Mesendoderm (in vitro differentiated cells): Measurements from ENCODE around the gene ERCC6.

Experiments used
- DNase-seq: peaks from one replicate; pipeline ENCODE4 v3.0.0; 2013
- H2AK5ac ChIP-seq: 2 replicates; pipeline ENCODE4 v1.6.1; 2013; ENCODE audit warnings: low read length, inconsistent platforms
- H2BK120ac ChIP-seq: 2 replicates; pipeline ENCODE4 v1.6.1; 2013; ENCODE audit warnings: low read depth, mild to moderate bottlenecking, low read length, moderate library complexity, mixed read lengths
- H2BK15ac ChIP-seq: replicated peaks from 2 replicates; pipeline ENCODE4 v1.6.1; 2013; ENCODE audit warnings: low read depth, mild to moderate bottlenecking, moderate library complexity
- H2BK5ac ChIP-seq: 2 replicates; pipeline ENCODE4 v1.6.1; 2013; ENCODE audit warnings: low read length, inconsistent platforms
- H3K18ac ChIP-seq: 2 replicates; pipeline ENCODE4 v1.6.1; 2013; ENCODE audit warnings: mild to moderate bottlenecking, low read length, mixed read lengths
- H3K23ac ChIP-seq: one replicate; pipeline ENCODE4 v1.6.1; 2013; ENCODE audit warnings: low read length
- H3K27ac ChIP-seq: 2 replicates; pipeline ENCODE4 v1.5.1; 2013; ENCODE audit warnings: low read depth, mild to moderate bottlenecking, inconsistent platforms, low read length, moderate library complexity
- H3K27me3 ChIP-seq: 2 replicates; pipeline ENCODE4 v1.6.1; 2013; ENCODE audit warnings: low read length, control low read depth, mild to moderate bottlenecking, inconsistent platforms; ENCODE audit not compliant: insufficient read depth, poor library complexity
- H3K36me3 ChIP-seq: 2 replicates; pipeline ENCODE4 v1.6.1; 2013; ENCODE audit warnings: low read length, inconsistent platforms; ENCODE audit not compliant: control insufficient read depth, insufficient read depth
- H3K4ac ChIP-seq: one replicate; pipeline ENCODE4 v1.6.1; 2013; ENCODE audit warnings: low read depth, mild to moderate bottlenecking, low read length, moderate library complexity
- H3K4me1 ChIP-seq: 2 replicates; pipeline ENCODE4 v1.6.1; 2013; ENCODE audit warnings: low read depth, low read length, inconsistent platforms; ENCODE audit not compliant: control insufficient read depth
- H3K4me2 ChIP-seq: 2 replicates; pipeline ENCODE4 v1.6.1; 2013; ENCODE audit warnings: low read length
- H3K4me3 ChIP-seq: 2 replicates; pipeline ENCODE4 v1.5.1; 2013; ENCODE audit warnings: mild to moderate bottlenecking, low read length
- H3K56ac ChIP-seq: one replicate; pipeline ENCODE4 v1.6.1; 2013; ENCODE audit warnings: low read length
- H3K79me1 ChIP-seq: 2 replicates; pipeline ENCODE4 v1.6.1; 2013; ENCODE audit warnings: low read length, inconsistent platforms
- H3K79me2 ChIP-seq: 2 replicates; pipeline ENCODE4 v1.6.1; 2013; ENCODE audit warnings: mild to moderate bottlenecking, low read length; ENCODE audit not compliant: control insufficient read depth, insufficient read depth
- H3K9ac ChIP-seq: 2 replicates; pipeline ENCODE4 v1.6.1; 2013; ENCODE audit warnings: low read length, inconsistent platforms
- H4K5ac ChIP-seq: one replicate; pipeline ENCODE4 v1.6.1; 2013; ENCODE audit warnings: low read length
- H4K8ac ChIP-seq: one replicate; pipeline ENCODE4 v1.6.1; 2013; ENCODE audit warnings: low read depth, mild to moderate bottlenecking, control low read depth, low read length, moderate library complexity
- WGBS: extraction: QIAGEN DNeasy Blood & Tissue Kit; methylation state at CpG from one replicate; pipeline ENCODE4 v1.1.7; 2013; ENCODE audit warnings: low lambda C conversion rate, missing lambda C conversion rate; ENCODE audit not compliant: insufficient coverage; ENCODE audit errors: extremely low coverage; 5-methylcytosine and 5-hydroxymethylcytosine counted together

ERCC6 gene

DNA sequence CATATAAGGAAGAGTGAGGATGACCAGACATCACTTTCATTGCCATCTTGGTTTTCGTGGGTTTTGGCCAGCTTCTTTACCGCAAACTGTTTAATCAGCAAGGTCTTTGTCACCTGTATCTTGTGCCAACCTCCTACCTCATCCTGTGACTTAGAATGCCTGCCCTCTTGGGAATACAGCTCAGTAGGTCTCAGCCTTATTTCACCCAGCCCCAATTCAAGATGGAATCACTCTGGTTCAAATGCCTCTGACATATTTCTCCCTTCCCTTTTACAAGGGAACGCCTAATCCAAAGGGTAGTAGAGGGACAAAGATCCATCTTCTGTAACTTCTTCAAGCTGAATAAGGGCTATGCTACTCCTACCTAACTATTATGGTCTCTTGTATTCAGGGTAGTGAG lies 4.7 kb upstream of the ERCC6 start:
- H3K79me1 ChIP-seq, result no peaks in the 10 kb centered on the region
- no peak overlapping the region for H3K9ac ChIP-seq
- no peak overlapping the region for H3K27ac ChIP-seq
- H4K8ac ChIP-seq, result no peak overlapping the region
- no peaks in the 10 kb centered on the region for H3K4me1 ChIP-seq
- H3K36me3 ChIP-seq, result no peaks in the 10 kb centered on the region
- H3K4ac ChIP-seq, result no peak overlapping the region
- H3K23ac ChIP-seq, result no peak overlapping the region
- H2BK15ac ChIP-seq, result no peak overlapping the region
- no peak overlapping the region for H2BK5ac ChIP-seq
- no peak overlapping the region for H2BK120ac ChIP-seq
- H3K79me2 ChIP-seq, result no peaks in the 10 kb centered on the region
- H3K4me2 ChIP-seq, result no peak overlapping the region
- no peak overlapping the region for H4K5ac ChIP-seq
- H2AK5ac ChIP-seq, result no peak overlapping the region
- H3K4me3 ChIP-seq, result no peak overlapping the region
- no peak overlapping the region for H3K18ac ChIP-seq
- no peaks in the 10 kb centered on the region for H3K27me3 ChIP-seq
- WGBS, result no CpG with 5 or more reads among the region's 3 CpGs
- DNase-seq, result no peak
- H3K56ac ChIP-seq, result no peak overlapping the region

DNA sequence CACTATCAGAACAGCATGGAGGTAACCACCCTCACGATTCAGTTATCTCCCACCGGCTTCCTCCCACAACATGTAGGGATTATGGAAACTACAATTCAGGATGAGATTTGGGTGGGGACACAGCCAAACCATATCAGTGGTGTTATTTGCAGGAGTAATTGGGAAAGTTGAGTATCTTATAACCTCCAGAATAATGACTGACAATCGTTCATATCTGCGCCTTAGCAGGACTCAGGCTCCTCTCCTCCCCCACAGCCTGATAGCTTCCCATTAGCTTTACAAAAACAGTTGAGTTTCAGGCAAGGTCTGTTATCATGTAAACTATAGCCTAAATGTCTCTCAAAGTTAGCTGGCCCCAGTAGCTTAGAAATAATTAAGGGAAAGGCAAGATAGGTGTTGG lies 3.4 kb upstream of the ERCC6 start:
- Histone ChIP-seq H3K56ac (no peak overlapping the region), H4K5ac (no peak overlapping the region), H3K36me3 (no peaks in the 10 kb centered on the region), H3K4me2 (no peak overlapping the region), H3K4me3 (no peak overlapping the region), H3K27me3 (no peaks in the 10 kb centered on the region), H4K8ac (no peak overlapping the region), H2BK15ac (no peak overlapping the region), H2AK5ac (no peak overlapping the region), H2BK5ac (no peak overlapping the region), H3K23ac (no peak overlapping the region), H3K18ac (no peak overlapping the region), H3K79me2 (no peaks in the 10 kb centered on the region), H3K27ac (no peak overlapping the region), H3K79me1 (peaks cover 1% of the 10 kb centered on the region), H3K9ac (no peak overlapping the region), H2BK120ac (no peak overlapping the region), H3K4me1 (peaks cover 2% of the 10 kb centered on the region), H3K4ac (no peak overlapping the region)
- DNase-seq, result no peak
- no CpG with 5 or more reads among the region's 4 CpGs for WGBS

DNA sequence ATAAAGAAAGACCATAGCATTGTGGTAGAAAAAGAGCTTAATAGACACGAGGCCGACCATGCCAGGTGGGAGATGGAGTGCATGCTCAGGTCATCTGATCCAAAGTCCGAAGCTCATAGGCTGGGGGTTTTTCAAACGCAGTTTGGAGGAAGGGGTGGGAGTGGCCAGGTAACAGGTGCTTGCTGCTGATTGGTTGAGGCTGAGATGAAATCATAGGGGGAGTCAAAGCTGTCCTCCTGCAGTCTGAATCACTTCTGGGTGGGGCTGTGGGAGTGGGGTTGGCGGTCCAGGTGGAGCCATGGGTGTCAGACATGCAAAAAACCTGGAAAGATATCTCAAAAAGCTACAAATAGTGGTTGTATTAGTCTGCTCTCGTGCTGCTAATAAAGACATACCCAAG lies 2.8 kb upstream of the ERCC6 start:
- no peak for DNase-seq

DNA sequence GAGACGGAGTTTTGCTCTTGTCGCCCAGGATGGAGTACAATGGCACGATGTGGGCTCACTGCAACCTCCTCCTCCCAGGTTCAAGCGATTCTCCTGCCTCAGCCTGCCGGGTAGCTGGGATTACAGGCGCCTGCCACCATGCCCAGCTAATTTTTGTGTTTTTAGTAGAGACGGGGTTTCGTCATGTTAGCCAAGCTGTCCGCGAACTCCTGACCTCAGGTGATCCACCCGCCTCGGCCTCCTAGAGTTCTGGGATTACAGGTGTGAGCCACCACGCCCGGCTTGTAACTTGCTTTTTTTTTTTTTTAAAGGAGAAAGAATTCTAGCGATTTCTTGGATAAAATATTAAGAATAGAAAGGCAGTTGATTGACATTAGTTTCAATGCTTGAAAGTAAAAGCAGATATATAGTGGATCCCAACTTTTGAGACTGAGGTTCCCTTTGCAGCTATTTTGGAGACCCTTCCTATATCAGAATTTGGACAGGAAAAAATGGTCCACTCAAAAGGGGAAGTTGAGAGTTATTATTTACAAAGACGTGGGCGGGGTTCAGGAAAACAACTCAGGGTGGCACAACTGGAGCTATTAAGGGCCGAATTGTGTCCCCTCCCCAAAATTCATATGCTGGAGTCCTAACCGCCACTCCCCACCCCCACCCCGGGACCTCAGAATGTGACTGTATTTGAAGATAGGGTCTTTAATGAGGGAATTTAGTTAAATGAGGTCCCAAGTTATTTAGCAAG lies 1.3 kb upstream of the ERCC6 start:
- no peak overlapping the region for H3K4ac ChIP-seq
- no peak overlapping the region for H4K5ac ChIP-seq
- peak overlapping the region; percentile 87 for H3K56ac ChIP-seq
- H3K79me2 ChIP-seq, result no peaks in the 10 kb centered on the region
- H3K18ac ChIP-seq, result no peak overlapping the region
- peaks cover 1% of the 10 kb centered on the region for H3K79me1 ChIP-seq
- no peak for DNase-seq
- no peak overlapping the region for H3K23ac ChIP-seq
- H2AK5ac ChIP-seq, result no peak overlapping the region
- H3K27me3 ChIP-seq, result no peaks in the 10 kb centered on the region
- no peak overlapping the region for H2BK15ac ChIP-seq
- peaks cover 2% of the 10 kb centered on the region for H3K4me1 ChIP-seq
- no peak overlapping the region for H2BK120ac ChIP-seq
- peak overlapping the region; percentile 88 for H3K4me2 ChIP-seq
- no peak overlapping the region for H3K4me3 ChIP-seq
- no peak overlapping the region for H3K9ac ChIP-seq
- H2BK5ac ChIP-seq, result no peak overlapping the region
- no peak overlapping the region for H3K27ac ChIP-seq
- no peak overlapping the region for H4K8ac ChIP-seq
- WGBS, result no CpG with 5 or more reads among the region's 20 CpGs
- H3K36me3 ChIP-seq, result no peaks in the 10 kb centered on the region

More for the DNA sequence above, 2.8 kb upstream of the ERCC6 start:
- Histone ChIP-seq H2BK120ac (no peak overlapping the region), H3K27me3 (no peaks in the 10 kb centered on the region), H3K36me3 (no peaks in the 10 kb centered on the region), H3K79me1 (peaks cover 1% of the 10 kb centered on the region), H3K27ac (no peak overlapping the region), H3K18ac (no peak overlapping the region), H4K5ac (no peak overlapping the region), H3K4me3 (no peak overlapping the region), H3K4me2 (no peak overlapping the region), H2BK5ac (no peak overlapping the region), H3K4me1 (peaks cover 2% of the 10 kb centered on the region), H2AK5ac (no peak overlapping the region), H3K23ac (no peak overlapping the region), H3K56ac (no peak overlapping the region), H3K79me2 (no peaks in the 10 kb centered on the region), H4K8ac (no peak overlapping the region), H3K4ac (no peak overlapping the region), H2BK15ac (no peak overlapping the region), H3K9ac (no peak overlapping the region)
- WGBS, result no CpG with 5 or more reads among the region's 6 CpGs

DNA sequence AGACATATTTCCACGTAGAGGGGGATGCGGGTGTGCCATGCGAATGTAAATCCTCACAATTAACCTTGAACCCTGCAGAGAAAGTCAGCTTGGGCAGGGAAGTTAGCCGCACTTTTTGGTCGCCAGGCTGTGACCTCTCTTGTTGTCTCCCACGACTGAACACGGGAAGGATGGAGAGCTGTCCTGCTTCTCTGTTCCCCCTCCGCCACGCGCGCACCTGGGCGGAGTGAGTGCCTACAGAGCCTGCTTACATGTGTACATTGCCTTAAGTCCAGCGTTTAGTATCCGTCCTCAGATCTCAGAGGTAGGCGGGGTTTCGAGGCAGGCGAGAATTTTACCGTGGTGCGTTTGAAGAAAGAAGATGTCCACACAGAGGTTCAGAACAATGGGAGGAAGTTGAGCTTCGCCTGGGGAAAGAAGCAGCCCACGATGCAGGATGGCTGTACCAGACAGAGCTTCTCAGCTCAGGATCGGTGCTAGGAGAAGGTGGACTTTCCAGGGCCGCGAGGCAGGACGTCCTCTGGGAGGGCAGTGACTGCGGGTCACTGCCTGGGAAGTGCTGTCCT lies 482 bp upstream of the ERCC6 start:
- H3K4ac ChIP-seq, result no peak overlapping the region
- H3K79me1 ChIP-seq, result peaks cover 1% of the 10 kb centered on the region
- H3K23ac ChIP-seq, result no peak overlapping the region
- H2BK15ac ChIP-seq, result no peak overlapping the region
- H3K27me3 ChIP-seq, result no peaks in the 10 kb centered on the region
- H4K5ac ChIP-seq, result no peak overlapping the region
- H3K36me3 ChIP-seq, result no peaks in the 10 kb centered on the region
- peak overlapping the region; percentile 88 for H3K4me2 ChIP-seq
- peak overlapping the region; percentile 60 for H3K9ac ChIP-seq
- H2BK120ac ChIP-seq, result no peak overlapping the region
- no peak overlapping the region for H2BK5ac ChIP-seq
- DNase-seq, result peak; percentile 48
- peak overlapping the region; percentile 20 for H3K4me3 ChIP-seq
- H3K27ac ChIP-seq, result no peak overlapping the region
- H3K4me1 ChIP-seq, result peaks cover 2% of the 10 kb centered on the region
- no peak overlapping the region for H2AK5ac ChIP-seq
- H4K8ac ChIP-seq, result no peak overlapping the region
- WGBS, result no CpG with 5 or more reads among the region's 26 CpGs
- peak overlapping the region; percentile 87 for H3K56ac ChIP-seq
- no peaks in the 10 kb centered on the region for H3K79me2 ChIP-seq
- no peak overlapping the region for H3K18ac ChIP-seq
